Astrocyte of the spinal cord (primary cell): ENCODE data around the gene HNRNPM.

Source experiments
- DNase-seq: peaks from one replicate; pipeline ENCODE4 v3.0.0; 2011; ENCODE audit warnings: low read depth, low spot score
- H3K4me3 ChIP-seq: 2 replicates; pipeline ENCODE4 v1.5.1; 2011; ENCODE audit warnings: low read depth, mild to moderate bottlenecking, low read length, moderate library complexity
- CTCF ChIP-seq: IDR thresholded peaks from 2 replicates; pipeline ENCODE4 v1.5.1; 2012; ENCODE audit warnings: low read depth, mild to moderate bottlenecking, low read length, inconsistent platforms
- in situ Hi-C: cut with HindIII; loops from 2 replicates; pipeline ENCODE4 v1.10.0; 2017; ENCODE audit warnings: low sequenced_read_pairs

HNRNPM gene

GRCh38 chr19:8397746-8398310, 46.9 kb upstream of the HNRNPM start:
- no peak overlapping the region for H3K4me3 ChIP-seq
- no peak for TF ChIP-seq CTCF
- no peak for DNase-seq
- in situ Hi-C loops = no loop called here

- no peak overlapping the region for H3K4me3 ChIP-seq
- in situ Hi-C loops = no loop called here
- TF ChIP-seq CTCF = no peak
- DNase-seq = no peak
Measured at GRCh38 chr19:8398311-8398771, 46.4 kb upstream of the HNRNPM start.

GRCh38 chr19:8399681-8400188, 45.0 kb upstream of the HNRNPM start:
- TF ChIP-seq CTCF = no peak
- no peak overlapping the region for H3K4me3 ChIP-seq
- in situ Hi-C loops = no loop called here
- DNase-seq = no peak

- DNase-seq = no peak
- TF ChIP-seq CTCF = no peak
- in situ Hi-C loops = no loop called here
- no peak overlapping the region for H3K4me3 ChIP-seq
Measured at GRCh38 chr19:8401981-8402411, 42.8 kb upstream of the HNRNPM start.

GRCh38 chr19:8403098-8403819, 41.5 kb upstream of the HNRNPM start:
- no peak overlapping the region for H3K4me3 ChIP-seq
- TF ChIP-seq CTCF = no peak
- DNase-seq = no peak
- in situ Hi-C loops = no loop called here

GRCh38 chr19:8403820-8404109, 41.0 kb upstream of the HNRNPM start:
- no peak for TF ChIP-seq CTCF
- no peak overlapping the region for H3K4me3 ChIP-seq
- DNase-seq = no peak
- in situ Hi-C loops = no loop called here
